GM12878 (cell line): Measurements from ENCODE around the gene KBTBD7. TPM values are rescaled to one million over a fixed set of nuclear protein-coding genes. Genes with fewer than 3 reads are reported as not detected.

Source experiments
- ASH2L ChIP-seq: fragments of 300-600, 200-600 bp; sonication (generic); IDR thresholded peaks from 2 replicates; pipeline ENCODE4 v1.6.1; 2017; ENCODE audit warnings: low read depth, mild to moderate bottlenecking, borderline replicate concordance
- BHLHE40 ChIP-seq, 2 experiments: fragments of 450-650 bp in 1 of 2; IDR thresholded peaks; 2 replicates each; pipeline ENCODE4 v1.6.1; 2011 to 2017; ENCODE audit warnings: low read depth in 2 of 2, borderline replicate concordance in 1 of 2, improper control_type of control experiment in 1 of 2, low read length in 1 of 2, mild to moderate bottlenecking in 1 of 2
- BRCA1 ChIP-seq: IDR thresholded peaks from 2 replicates; pipeline ENCODE4 v1.6.1; 2011; ENCODE audit warnings: low read depth, low read length, improper control_type of control experiment
- CBX5 ChIP-seq: sonication (generic); IDR thresholded peaks from 2 replicates; pipeline ENCODE4 v1.6.1; 2016; ENCODE audit warnings: low read depth, moderate library complexity, mild to moderate bottlenecking, inconsistent platforms
- EZH2 ChIP-seq: IDR thresholded peaks from 2 replicates; pipeline ENCODE4 v1.6.1; 2012; ENCODE audit warnings: low read depth, mild to moderate bottlenecking, control low read depth, inconsistent platforms, low read length, borderline replicate concordance; ENCODE audit not compliant: control insufficient read depth
- IKZF2 ChIP-seq, 2 experiments: fragments of 450-650 bp; IDR thresholded peaks; 2 replicates each; pipeline ENCODE4 v1.6.1; 2017; ENCODE audit warnings: mild to moderate bottlenecking in 2 of 2, moderate library complexity in 2 of 2
- MLLT1 ChIP-seq: fragments of 450-650 bp; IDR thresholded peaks from 2 replicates; pipeline ENCODE4 v1.6.1; 2016; ENCODE audit warnings: mild to moderate bottlenecking
- NFYA ChIP-seq: IDR thresholded peaks from 2 replicates; pipeline ENCODE4 v1.6.1; 2011; ENCODE audit warnings: low read depth, mild to moderate bottlenecking, low read length, improper control_type of control experiment, borderline replicate concordance
- PAX5 ChIP-seq: IDR thresholded peaks from 2 replicates; pipeline ENCODE4 v1.6.1; 2011; ENCODE audit warnings: low read depth, low read length, borderline replicate concordance
- PML ChIP-seq: IDR thresholded peaks from 2 replicates; pipeline ENCODE4 v1.6.1; 2012; ENCODE audit warnings: low read length, inconsistent platforms
- POLR2AphosphoS2 ChIP-seq: IDR thresholded peaks from 2 replicates; pipeline ENCODE4 v1.6.1; 2011; ENCODE audit warnings: low read depth, mild to moderate bottlenecking, low read length, improper control_type of control experiment, moderate library complexity
- RAD51 ChIP-seq: fragments of 450-650 bp; IDR thresholded peaks from 2 replicates; pipeline ENCODE4 v1.6.1; 2016; ENCODE audit warnings: moderate library complexity, mild to moderate bottlenecking, inconsistent platforms
- RB1 ChIP-seq: fragments of 450-650 bp; formaldehyde crosslinking; IDR thresholded peaks from 2 replicates; pipeline ENCODE4 v1.6.1; 2017; ENCODE audit warnings: mild to moderate bottlenecking, borderline replicate concordance
- RBBP5 ChIP-seq: fragments of 200-600 bp; sonication (generic); conservative IDR thresholded peaks from 2 replicates; pipeline ENCODE4 v1.6.1; 2016
- TCF7 ChIP-seq: IDR thresholded peaks from 2 replicates; pipeline ENCODE4 v1.6.1; 2014; ENCODE audit warnings: antibody characterized with exemption, borderline replicate concordance
- WRNIP1 ChIP-seq: IDR thresholded peaks from 2 replicates; pipeline ENCODE4 v1.6.1; 2011; ENCODE audit warnings: low read depth, low read length, improper control_type of control experiment, borderline replicate concordance
- YBX1 ChIP-seq: fragments of 450-650 bp; IDR thresholded peaks from 2 replicates; pipeline ENCODE4 v1.6.1; 2016; ENCODE audit warnings: antibody characterized with exemption
- ZNF217 ChIP-seq: fragments of 450-650 bp; IDR thresholded peaks from 2 replicates; pipeline ENCODE4 v1.6.1; 2017; ENCODE audit warnings: antibody characterized with exemption, mild to moderate bottlenecking
- ZNF384 ChIP-seq: IDR thresholded peaks from 2 replicates; pipeline ENCODE4 v1.6.1; 2012; ENCODE audit warnings: low read depth, mild to moderate bottlenecking, low read length, improper control_type of control experiment, borderline replicate concordance
- polyA plus RNA-seq, 11 experiments: library from polyadenylated mRNA; depleted of rRNA in 4 of 11; unstranded in 6 of 11; stranded (reverse) in 5 of 11; fragments of >200 nt; fragmentation: Nextera tagmentation in 4 of 11; fragmentation: Illumina TruSeq in 1 of 11; extraction: Ambion mirVana in 4 of 11; extraction: Trizol in 1 of 11; gene quantifications; 1 replicate in 1 of 11; 2 replicates in 10 of 11; pipeline versions ENCODE4 v1.2.1 to v1.2.3, GENCODE V29; 2011 to 2016; ENCODE audit warnings: inconsistent platforms in 2 of 11, missing spikeins in 2 of 11, low read depth in 1 of 11
- total RNA-seq, 4 experiments: library from RNA; depleted of rRNA in 3 of 4; stranded (reverse); fragments of >200 nt in 3 of 4; fragmentation: Illumina TruSeq in 1 of 4; extraction: Trizol in 1 of 4; gene quantifications; 2 replicates each; pipeline versions ENCODE4 v1.2.1 to v1.2.3, GENCODE V29; 2013 to 2021
- TF ChIP-seq, protein P1 (sequence below): fragments of 450-650 bp; IDR thresholded peaks from 2 replicates; pipeline ENCODE4 v1.6.1; 2016; ENCODE audit warnings: mild to moderate bottlenecking
- TF ChIP-seq, protein P2 (sequence below): IDR thresholded peaks from 2 replicates; pipeline ENCODE4 v1.6.1; 2011; ENCODE audit warnings: borderline replicate concordance, low read depth, mild to moderate bottlenecking, moderate library complexity, low read length; ENCODE audit not compliant: insufficient read depth, poor library complexity, severe bottlenecking
- TF ChIP-seq, protein P3 (sequence below): IDR thresholded peaks from 2 replicates; pipeline ENCODE4 v1.6.1; 2011; ENCODE audit warnings: borderline replicate concordance, low read depth, mild to moderate bottlenecking, moderate library complexity, mixed read lengths, low read length; ENCODE audit not compliant: insufficient read depth; ENCODE audit errors: extremely low read length

KBTBD7 gene
- total and polyA plus RNA-seq, 10 of the 15 experiments (the other 5 are each of a cell fraction or from before 2014, with no cell fraction given) = 1.8 to 6.0 (median 4.3) TPM

DNA sequence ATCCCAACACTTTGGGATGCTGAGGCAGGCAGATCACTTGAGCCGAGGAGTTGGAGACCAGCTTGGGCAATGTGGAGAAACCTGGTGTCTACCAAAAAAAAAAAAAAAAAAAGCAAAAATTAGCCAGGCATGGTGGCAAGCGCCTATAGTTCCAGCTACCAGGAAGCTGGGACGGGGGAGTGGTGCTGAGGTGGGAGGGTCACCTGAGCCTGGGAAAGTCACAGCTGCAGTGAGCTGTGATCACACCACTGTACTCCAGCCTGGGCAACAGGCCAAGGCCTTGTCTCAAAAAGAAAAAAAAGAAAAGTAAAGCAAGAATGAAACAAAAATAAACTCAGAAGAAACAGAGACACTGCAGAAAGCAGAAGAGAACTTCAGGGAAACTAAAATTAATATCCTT lies 37.4 kb upstream of the KBTBD7 start (continued):
- TF ChIP-seq MLLT1 (no peak), TCF7 (no peak), POLR2AphosphoS2 (no peak), RAD51 (peak; percentile 26; the same call in 1 of the 2 replicates), PAX5 (no peak), ZNF217 (no peak), CBX5 (no peak), BRCA1 (no peak), BHLHE40 (IDR thresholded peaks at IDR 0.05; ENCODE audit: borderline replicate concordance in 1 of 2, low read depth in 2 of 2, low read length in 1 of 2) (peak in 1 of 2 experiments; percentile 31; a peak in 1 of 4 replicates), PML (no peak), ASH2L (no peak), YBX1 (no peak), RB1 (no peak), EZH2 (no peak), IKZF2 (IDR thresholded peaks at IDR 0.05) (peak; percentile 44 to 57; a peak in 2 of 4 replicates), WRNIP1 (no peak), NFYA (no peak), RBBP5 (no peak), ZNF384 (peak; percentile 36; the same call in 1 of the 2 replicates)
- TF ChIP-seq, protein P1, sequence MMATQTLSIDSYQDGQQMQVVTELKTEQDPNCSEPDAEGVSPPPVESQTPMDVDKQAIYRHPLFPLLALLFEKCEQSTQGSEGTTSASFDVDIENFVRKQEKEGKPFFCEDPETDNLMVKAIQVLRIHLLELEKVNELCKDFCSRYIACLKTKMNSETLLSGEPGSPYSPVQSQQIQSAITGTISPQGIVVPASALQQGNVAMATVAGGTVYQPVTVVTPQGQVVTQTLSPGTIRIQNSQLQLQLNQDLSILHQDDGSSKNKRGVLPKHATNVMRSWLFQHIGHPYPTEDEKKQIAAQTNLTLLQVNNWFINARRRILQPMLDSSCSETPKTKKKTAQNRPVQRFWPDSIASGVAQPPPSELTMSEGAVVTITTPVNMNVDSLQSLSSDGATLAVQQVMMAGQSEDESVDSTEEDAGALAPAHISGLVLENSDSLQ = no peak
- TF ChIP-seq, protein P2, sequence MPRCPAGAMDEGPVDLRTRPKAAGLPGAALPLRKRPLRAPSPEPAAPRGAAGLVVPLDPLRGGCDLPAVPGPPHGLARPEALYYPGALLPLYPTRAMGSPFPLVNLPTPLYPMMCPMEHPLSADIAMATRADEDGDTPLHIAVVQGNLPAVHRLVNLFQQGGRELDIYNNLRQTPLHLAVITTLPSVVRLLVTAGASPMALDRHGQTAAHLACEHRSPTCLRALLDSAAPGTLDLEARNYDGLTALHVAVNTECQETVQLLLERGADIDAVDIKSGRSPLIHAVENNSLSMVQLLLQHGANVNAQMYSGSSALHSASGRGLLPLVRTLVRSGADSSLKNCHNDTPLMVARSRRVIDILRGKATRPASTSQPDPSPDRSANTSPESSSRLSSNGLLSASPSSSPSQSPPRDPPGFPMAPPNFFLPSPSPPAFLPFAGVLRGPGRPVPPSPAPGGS = no peak
- TF ChIP-seq, protein P3, sequence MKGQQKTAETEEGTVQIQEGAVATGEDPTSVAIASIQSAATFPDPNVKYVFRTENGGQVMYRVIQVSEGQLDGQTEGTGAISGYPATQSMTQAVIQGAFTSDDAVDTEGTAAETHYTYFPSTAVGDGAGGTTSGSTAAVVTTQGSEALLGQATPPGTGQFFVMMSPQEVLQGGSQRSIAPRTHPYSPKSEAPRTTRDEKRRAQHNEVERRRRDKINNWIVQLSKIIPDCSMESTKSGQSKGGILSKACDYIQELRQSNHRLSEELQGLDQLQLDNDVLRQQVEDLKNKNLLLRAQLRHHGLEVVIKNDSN = no peak
